SH-SY5Y (cell line): Measurements from ENCODE around the gene USP22.

Experiments used
- GATA2 ChIP-seq: IDR thresholded peaks from 2 replicates; pipeline ENCODE4 v1.6.1; 2011; ENCODE audit warnings: mild to moderate bottlenecking, low read depth, low read length
- GATA3 ChIP-seq: IDR thresholded peaks from 2 replicates; pipeline ENCODE4 v1.6.1; 2011; ENCODE audit warnings: low read depth, mild to moderate bottlenecking, low read length, moderate library complexity

GRCh38 chr17:20961586-20961985, 81.2 kb downstream of the USP22 start:
- no peak for TF ChIP-seq GATA3
- TF ChIP-seq GATA2, result no peak
